Neural progenitor cell (in vitro differentiated cells): ENCODE data around the gene EMILIN1. TPM values are rescaled to one million over a fixed set of nuclear protein-coding genes. Genes with fewer than 3 reads are reported as not detected.
A peak's percentile ranks its signal among the peaks of the same experiment; 100 is the strongest.

Experiments
- DNase-seq: peaks from one replicate; pipeline ENCODE4 v3.0.0-alpha.2; 2016; ENCODE audit warnings: low spot score
- H2AFZ ChIP-seq: fragments of 200-600 bp; sonication (generic); replicated peaks from 2 replicates; pipeline ENCODE4 v1.6.1; 2016; ENCODE audit warnings: antibody characterized with exemption
- H3F3A ChIP-seq: fragments of 200-600 bp; sonication (generic); 2 replicates; pipeline ENCODE4 v1.6.1; 2016; ENCODE audit warnings: antibody characterized with exemption, low read depth
- H3K27ac ChIP-seq: fragments of 200-600 bp; sonication (generic); 2 replicates; pipeline ENCODE4 v1.5.1; 2016; ENCODE audit warnings: mild to moderate bottlenecking
- H3K27me3 ChIP-seq: fragments of 200-600 bp; sonication (generic); 2 replicates; pipeline ENCODE4 v1.6.1; 2016; ENCODE audit warnings: mild to moderate bottlenecking, moderate library complexity
- H3K36me3 ChIP-seq: fragments of 200-600 bp; sonication (generic); 2 replicates; pipeline ENCODE4 v1.5.1; 2016
- H3K4me1 ChIP-seq: fragments of 200-600 bp; sonication (generic); 2 replicates; pipeline ENCODE4 v1.6.1; 2016; ENCODE audit warnings: mixed run types
- H3K4me2 ChIP-seq: fragments of 200-600 bp; sonication (generic); 2 replicates; pipeline ENCODE4 v1.6.1; 2016
- H3K4me3 ChIP-seq: fragments of 200-600 bp; sonication (generic); 2 replicates; pipeline ENCODE4 v1.5.1; 2016
- H3K79me2 ChIP-seq: fragments of 200-600 bp; sonication (generic); 2 replicates; pipeline ENCODE4 v1.6.1; 2016; ENCODE audit warnings: low read depth
- H3K9ac ChIP-seq: fragments of 200-600 bp; sonication (generic); 2 replicates; pipeline ENCODE4 v1.6.1; 2016
- H3K9me3 ChIP-seq: fragments of 200-600 bp; sonication (generic); 2 replicates; pipeline ENCODE4 v1.5.1; 2016; ENCODE audit warnings: low read depth
- H4K20me1 ChIP-seq: fragments of 200-600 bp; sonication (generic); 2 replicates; pipeline ENCODE4 v1.6.1; 2016; ENCODE audit warnings: low read depth
- H3K27ac Mint-ChIP-seq: 3 replicates; pipeline ENCODE4 v1.8.0; 2021; ENCODE audit warnings: mixed read lengths
- H3K27me3 Mint-ChIP-seq: 2 replicates; pipeline ENCODE4 v1.8.0; 2022; ENCODE audit warnings: low read depth, mild to moderate bottlenecking, inconsistent platforms, moderate library complexity, mixed read lengths; ENCODE audit not compliant: insufficient read depth
- H3K36me3 Mint-ChIP-seq: 3 replicates; pipeline ENCODE4 v1.8.0; 2021; ENCODE audit warnings: mixed read lengths
- H3K4me1 Mint-ChIP-seq: 3 replicates; pipeline ENCODE4 v1.8.0; 2021; ENCODE audit warnings: mixed read lengths
- H3K4me3 Mint-ChIP-seq: 3 replicates; pipeline ENCODE4 v1.8.0; 2021; ENCODE audit warnings: mild to moderate bottlenecking, moderate library complexity, mixed read lengths
- H3K9me3 Mint-ChIP-seq: 3 replicates; pipeline ENCODE4 v1.8.0; 2020; ENCODE audit warnings: mixed read lengths
- EZH2 ChIP-seq: fragments of 200-600 bp; sonication (generic); IDR thresholded peaks from 2 replicates; pipeline ENCODE4 v1.6.1; 2017; ENCODE audit warnings: antibody characterized with exemption, mild to moderate bottlenecking, moderate library complexity
- EZH2phosphoT487 ChIP-seq: fragments of 200-600 bp; sonication (generic); IDR thresholded peaks from 2 replicates; pipeline ENCODE4 v1.6.1; 2017; ENCODE audit warnings: antibody characterized with exemption
- total RNA-seq: library from RNA; depleted of rRNA; stranded (reverse); fragments of >200 nt; gene quantifications from 2 replicates; pipeline ENCODE4 v1.2.3, GENCODE V29; 2015; ENCODE audit warnings: low replicate concordance
- TF ChIP-seq, protein P1 (sequence below): fragments of 200-600 bp; sonication (generic); IDR thresholded peaks from 2 replicates; pipeline ENCODE4 v1.5.1; 2017; ENCODE audit warnings: antibody characterized with exemption, mild to moderate bottlenecking

EMILIN1 gene
- total RNA-seq, 1 donor from 2014 or later, result 0.15 TPM

DNA sequence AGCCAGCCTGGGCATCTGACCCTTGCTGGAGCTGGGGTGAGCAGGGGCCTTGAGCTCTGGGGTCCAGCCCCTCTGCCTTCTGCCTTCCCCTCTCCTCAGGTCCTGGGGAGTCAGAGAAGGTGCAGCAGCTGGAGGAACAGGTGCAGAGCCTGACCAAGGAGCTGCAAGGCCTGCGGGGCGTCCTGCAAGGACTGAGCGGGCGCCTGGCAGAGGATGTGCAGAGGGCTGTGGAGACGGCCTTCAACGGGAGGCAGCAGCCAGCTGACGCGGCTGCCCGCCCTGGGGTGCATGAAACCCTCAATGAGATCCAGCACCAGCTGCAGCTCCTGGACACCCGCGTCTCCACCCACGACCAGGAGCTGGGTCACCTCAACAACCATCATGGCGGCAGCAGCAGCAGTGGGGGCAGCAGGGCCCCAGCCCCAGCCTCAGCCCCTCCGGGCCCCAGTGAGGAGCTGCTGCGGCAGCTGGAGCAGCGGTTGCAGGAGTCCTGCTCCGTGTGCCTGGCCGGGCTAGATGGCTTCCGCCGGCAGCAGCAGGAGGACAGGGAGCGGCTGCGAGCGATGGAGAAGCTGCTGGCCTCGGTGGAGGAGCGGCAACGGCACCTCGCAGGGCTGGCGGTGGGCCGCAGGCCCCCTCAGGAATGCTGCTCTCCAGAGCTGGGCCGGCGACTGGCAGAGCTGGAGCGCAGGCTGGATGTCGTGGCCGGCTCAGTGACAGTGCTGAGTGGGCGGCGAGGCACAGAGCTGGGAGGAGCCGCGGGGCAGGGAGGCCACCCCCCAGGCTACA, 3.8 kb downstream of the EMILIN1 start:
- Mint-ChIP-seq H3K36me3 (no peaks in the 10 kb centered on the region), H3K27me3 (peaks cover under 1% of the 10 kb centered on the region), H3K9me3 (no peaks in the 10 kb centered on the region), H3K4me1 (peaks cover 40% of the 10 kb centered on the region), H3K27ac (no peak overlapping the region), H3K4me3 (no peak overlapping the region)
- Histone ChIP-seq H2AFZ (no peak overlapping the region), H3K27me3 (peaks cover 14% of the 10 kb centered on the region), H3K27ac (no peak overlapping the region), H3K4me2 (no peak overlapping the region), H3K4me1 (peaks cover 19% of the 10 kb centered on the region), H3K79me2 (no peaks in the 10 kb centered on the region), H4K20me1 (no peaks in the 10 kb centered on the region), H3K4me3 (no peak overlapping the region), H3K9ac (no peak overlapping the region), H3K9me3 (no peaks in the 10 kb centered on the region), H3F3A (peaks cover 19% of the 10 kb centered on the region), H3K36me3 (no peaks in the 10 kb centered on the region)
- DNase-seq, result no peak
- TF ChIP-seq, protein P1, sequence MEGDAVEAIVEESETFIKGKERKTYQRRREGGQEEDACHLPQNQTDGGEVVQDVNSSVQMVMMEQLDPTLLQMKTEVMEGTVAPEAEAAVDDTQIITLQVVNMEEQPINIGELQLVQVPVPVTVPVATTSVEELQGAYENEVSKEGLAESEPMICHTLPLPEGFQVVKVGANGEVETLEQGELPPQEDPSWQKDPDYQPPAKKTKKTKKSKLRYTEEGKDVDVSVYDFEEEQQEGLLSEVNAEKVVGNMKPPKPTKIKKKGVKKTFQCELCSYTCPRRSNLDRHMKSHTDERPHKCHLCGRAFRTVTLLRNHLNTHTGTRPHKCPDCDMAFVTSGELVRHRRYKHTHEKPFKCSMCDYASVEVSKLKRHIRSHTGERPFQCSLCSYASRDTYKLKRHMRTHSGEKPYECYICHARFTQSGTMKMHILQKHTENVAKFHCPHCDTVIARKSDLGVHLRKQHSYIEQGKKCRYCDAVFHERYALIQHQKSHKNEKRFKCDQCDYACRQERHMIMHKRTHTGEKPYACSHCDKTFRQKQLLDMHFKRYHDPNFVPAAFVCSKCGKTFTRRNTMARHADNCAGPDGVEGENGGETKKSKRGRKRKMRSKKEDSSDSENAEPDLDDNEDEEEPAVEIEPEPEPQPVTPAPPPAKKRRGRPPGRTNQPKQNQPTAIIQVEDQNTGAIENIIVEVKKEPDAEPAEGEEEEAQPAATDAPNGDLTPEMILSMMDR, result no peak
- no peak for TF ChIP-seq EZH2phosphoT487
- no peak for TF ChIP-seq EZH2

DNA sequence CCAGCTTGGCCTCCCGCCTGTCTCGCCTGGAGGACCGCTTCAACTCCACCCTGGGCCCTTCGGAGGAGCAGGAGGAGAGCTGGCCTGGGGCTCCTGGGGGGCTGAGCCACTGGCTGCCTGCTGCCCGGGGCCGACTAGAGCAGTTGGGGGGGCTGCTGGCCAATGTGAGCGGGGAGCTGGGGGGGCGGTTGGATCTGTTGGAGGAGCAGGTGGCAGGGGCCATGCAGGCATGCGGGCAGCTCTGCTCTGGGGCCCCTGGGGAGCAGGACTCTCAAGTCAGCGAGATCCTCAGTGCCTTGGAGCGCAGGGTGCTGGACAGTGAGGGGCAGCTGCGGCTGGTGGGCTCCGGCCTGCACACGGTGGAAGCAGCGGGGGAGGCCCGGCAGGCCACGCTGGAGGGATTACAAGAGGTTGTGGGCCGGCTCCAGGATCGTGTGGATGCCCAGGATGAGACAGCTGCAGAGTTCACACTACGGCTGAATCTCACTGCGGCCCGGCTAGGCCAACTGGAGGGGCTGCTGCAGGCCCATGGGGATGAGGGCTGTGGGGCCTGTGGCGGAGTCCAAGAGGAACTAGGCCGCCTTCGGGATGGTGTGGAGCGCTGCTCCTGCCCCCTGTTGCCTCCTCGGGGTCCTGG, 4.5 kb downstream of the EMILIN1 start:
- Mint-ChIP-seq H3K4me1 (peaks cover 42% of the 10 kb centered on the region), H3K9me3 (no peaks in the 10 kb centered on the region), H3K27me3 (peaks cover 2% of the 10 kb centered on the region), H3K27ac (no peak overlapping the region), H3K36me3 (no peaks in the 10 kb centered on the region), H3K4me3 (no peak overlapping the region)
- Histone ChIP-seq H3K27me3 (peaks cover 19% of the 10 kb centered on the region), H3K4me1 (peaks cover 25% of the 10 kb centered on the region), H3K9ac (no peak overlapping the region), H3K4me3 (no peak overlapping the region), H2AFZ (no peak overlapping the region), H3K27ac (no peak overlapping the region), H3K9me3 (no peaks in the 10 kb centered on the region), H3K4me2 (no peak overlapping the region), H4K20me1 (no peaks in the 10 kb centered on the region), H3K79me2 (peaks cover 3% of the 10 kb centered on the region), H3F3A (peaks cover 23% of the 10 kb centered on the region), H3K36me3 (no peaks in the 10 kb centered on the region)
- DNase-seq, result no peak
- no peak for TF ChIP-seq EZH2phosphoT487
- TF ChIP-seq, protein P1, result no peak
- TF ChIP-seq EZH2, result no peak

DNA sequence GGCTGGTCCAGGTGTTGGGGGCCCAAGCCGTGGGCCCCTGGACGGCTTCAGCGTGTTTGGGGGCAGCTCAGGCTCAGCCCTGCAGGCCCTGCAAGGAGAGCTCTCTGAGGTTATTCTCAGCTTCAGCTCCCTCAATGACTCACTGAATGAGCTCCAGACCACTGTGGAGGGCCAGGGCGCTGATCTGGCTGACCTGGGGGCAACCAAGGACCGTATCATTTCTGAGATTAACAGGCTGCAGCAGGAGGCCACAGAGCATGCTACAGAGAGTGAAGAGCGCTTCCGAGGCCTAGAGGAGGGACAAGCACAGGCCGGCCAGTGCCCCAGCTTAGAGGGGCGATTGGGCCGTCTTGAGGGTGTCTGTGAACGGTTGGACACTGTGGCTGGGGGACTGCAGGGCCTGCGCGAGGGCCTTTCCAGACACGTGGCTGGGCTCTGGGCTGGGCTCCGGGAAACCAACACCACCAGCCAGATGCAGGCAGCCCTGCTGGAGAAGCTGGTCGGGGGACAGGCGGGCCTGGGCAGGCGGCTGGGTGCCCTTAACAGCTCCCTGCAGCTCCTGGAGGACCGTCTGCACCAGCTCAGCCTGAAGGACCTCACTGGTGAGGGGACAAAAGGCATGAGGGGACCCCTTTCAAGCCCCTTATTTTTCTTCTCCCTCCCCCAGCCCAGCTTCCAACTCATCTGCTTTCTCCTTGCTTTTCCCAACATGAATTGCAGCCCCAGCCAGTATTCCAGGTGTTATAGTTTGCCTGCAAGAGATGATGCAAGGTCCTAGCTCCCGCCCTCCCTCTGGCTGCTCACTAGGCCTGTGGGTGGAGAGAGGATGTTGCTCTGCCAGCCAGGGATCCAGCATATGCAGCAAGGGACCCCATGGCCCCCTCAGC, 5.2 kb downstream of the EMILIN1 start:
- no peak for DNase-seq
- Histone ChIP-seq H4K20me1 (no peaks in the 10 kb centered on the region), H3F3A (peaks cover 23% of the 10 kb centered on the region), H3K9ac (no peak overlapping the region), H3K27ac (no peak overlapping the region), H3K4me2 (no peak overlapping the region), H2AFZ (no peak overlapping the region), H3K27me3 (peaks cover 19% of the 10 kb centered on the region), H3K36me3 (no peaks in the 10 kb centered on the region), H3K9me3 (no peaks in the 10 kb centered on the region), H3K4me1 (peaks cover 19% of the 10 kb centered on the region), H3K79me2 (peaks cover 3% of the 10 kb centered on the region), H3K4me3 (no peak overlapping the region)
- Mint-ChIP-seq H3K9me3 (no peaks in the 10 kb centered on the region), H3K27ac (peak overlapping the region; percentile 66), H3K27me3 (peaks cover 4% of the 10 kb centered on the region), H3K4me3 (peak overlapping the region; percentile 53), H3K4me1 (peaks cover 35% of the 10 kb centered on the region), H3K36me3 (no peaks in the 10 kb centered on the region)
- TF ChIP-seq, protein P1, result no peak
- TF ChIP-seq EZH2 (no peak), EZH2phosphoT487 (no peak)
